DMS153 treated with DMSO at 0.1 percent for 48 hours (cell line): Measurements from ENCODE around the gene SGSM1.

Experiments used
- DNase-seq: peaks from one replicate; lab custom pipeline; 2025; ENCODE audit not compliant: unreplicated experiment; lab: John Stamatoyannopoulos, UW

The SGSM1 gene

DNA sequence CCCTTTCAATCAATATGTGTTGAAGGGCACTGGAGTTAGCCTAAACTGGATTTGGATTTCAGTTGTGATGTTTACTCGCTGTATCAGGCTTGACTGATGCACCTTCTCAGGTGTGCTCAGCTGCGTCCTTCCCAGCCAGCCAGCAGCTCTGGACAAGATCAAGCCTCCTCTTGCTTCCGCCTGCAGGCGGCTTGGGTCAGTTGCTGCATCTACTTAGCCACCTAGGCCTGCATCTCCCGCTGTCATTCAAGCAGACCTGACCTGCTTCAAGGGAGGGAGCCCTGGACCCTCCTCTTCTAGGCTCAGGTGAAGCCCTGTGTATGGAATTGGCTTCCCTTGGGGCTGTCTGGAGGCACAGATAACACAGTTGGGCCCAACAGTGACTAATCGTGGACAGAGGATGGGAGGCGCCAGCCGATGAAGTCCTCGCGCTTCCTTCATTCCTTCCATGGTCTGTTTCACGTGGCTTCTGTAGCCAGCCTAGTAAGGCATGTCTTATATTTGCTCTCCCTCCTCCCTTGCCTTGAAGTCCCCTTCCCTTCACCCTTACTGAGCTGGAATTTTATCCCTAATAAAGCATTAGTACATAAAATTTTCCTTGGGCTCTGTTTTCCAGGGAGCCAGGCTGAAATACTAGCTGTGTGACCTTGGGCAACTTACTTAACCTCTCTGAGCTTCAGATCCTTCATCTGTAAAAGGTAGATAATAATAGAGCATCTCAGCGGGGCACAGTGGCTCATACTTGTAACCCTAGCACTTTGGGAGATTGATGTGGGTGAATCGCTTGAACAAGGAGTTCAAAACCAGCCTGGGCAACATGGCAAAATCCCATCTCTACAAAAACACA, 142.6 kb downstream of the SGSM1 start:
- DNase-seq = no peak

DNA sequence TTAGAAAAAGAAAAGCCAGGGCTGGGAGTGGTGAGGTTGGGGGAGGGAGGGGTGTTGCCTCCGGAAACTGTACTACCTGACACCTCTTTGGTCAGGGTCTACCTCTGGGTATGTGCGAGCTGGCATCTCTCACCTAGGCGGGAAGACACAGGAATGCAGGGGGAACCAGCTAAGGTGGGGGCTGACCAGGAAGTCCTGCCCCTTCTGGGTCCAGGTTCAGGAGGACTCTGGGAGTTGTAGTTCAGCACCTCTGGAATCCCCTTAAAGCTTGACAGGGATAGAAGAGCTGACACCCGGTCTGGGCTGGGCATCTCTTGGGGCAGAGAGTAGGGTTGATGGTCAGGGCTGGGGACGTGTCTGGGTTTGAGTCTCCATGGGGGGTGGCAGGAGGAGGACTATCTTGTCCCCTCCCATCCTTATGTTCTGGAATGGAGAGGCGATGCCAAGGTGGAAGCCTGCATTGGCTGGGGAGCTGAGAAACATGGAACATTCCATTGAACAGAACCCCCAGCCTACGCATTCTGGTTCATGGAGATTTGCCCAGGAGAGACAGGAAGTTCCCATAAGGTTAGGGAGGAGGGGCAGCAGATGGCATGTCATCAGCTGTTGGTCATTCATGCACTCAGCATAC, 144.4 kb downstream of the SGSM1 start:
- DNase-seq = peak; percentile 18

DNA sequence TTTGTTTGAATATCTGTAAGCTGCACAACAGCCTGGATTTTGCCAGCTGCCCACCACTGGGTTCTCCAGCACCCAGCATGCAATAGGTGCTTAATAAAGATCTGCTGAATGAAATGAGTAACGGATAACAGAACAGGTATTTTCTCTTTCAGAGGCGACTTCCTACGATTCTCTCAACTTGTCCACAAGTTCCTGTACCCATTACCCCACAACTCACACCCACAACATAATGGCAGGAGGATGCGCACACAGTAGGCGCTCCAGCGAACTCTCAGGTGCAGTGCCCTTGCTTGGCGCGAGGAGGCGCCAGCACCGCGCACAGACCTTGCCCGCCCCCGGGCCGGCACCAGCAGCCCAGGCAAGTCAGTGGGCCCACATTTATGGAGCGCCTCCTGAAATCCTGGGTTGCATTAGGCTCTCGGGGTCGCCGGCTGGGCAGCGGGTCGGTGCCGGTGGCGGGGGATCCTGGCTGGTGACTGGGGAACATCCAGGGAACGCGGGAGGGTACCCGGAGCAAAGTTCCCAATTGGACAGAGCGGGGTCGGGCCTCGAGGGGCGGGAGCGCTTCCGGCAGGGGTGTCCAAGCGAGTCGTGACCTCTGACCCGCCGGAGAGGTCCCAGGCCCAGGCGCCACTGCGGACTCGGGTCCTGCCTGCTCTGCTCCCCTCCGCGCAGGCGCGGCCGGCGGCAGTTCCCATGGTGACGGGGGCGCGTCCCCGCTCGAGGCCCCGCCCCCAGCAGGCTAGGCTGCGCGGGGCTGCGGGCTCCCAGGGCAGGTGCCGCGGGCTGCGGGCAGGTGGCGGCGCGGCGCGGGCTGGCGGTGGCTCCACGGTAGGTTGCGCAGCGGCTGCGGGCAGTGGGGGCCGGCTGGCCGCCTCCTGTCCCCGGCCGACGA, 146.2 kb downstream of the SGSM1 start, which contains the start of gene KIAA1671:
Gene KIAA1671 (plus strand): TSS at position 775 of the 895 bp plus-strand sequence. CDS start 75,284 bp downstream, outside the sequence.
- peak; percentile 61 for DNase-seq

DNA sequence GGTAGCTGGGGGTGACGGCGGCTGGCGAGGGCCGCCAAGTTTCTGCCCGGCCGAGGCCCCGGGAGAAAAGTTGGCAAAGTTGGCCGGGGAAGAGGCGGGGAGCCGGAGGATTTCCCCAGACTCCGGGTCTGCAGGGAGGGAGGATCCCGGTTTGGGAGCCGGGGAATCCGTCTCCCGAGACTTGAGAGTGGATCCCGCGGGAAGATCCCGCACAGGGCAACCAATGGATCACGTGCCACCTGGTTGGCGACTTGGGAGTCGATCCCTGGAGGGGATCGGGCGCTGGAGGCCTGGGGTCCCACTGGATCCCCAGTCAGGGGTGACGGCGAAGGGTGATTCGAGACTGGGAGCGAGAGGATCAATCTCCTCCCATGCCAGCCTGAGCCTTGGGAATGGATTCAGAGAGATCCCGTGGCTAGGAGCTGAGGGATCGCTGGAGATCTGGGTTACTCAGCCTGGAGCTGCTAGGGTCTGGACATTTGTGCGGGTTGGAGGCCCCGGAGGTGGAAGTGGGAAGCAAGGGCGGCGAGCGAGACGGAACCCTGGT, 146.9 kb downstream of the SGSM1 start:
- no peak for DNase-seq

DNA sequence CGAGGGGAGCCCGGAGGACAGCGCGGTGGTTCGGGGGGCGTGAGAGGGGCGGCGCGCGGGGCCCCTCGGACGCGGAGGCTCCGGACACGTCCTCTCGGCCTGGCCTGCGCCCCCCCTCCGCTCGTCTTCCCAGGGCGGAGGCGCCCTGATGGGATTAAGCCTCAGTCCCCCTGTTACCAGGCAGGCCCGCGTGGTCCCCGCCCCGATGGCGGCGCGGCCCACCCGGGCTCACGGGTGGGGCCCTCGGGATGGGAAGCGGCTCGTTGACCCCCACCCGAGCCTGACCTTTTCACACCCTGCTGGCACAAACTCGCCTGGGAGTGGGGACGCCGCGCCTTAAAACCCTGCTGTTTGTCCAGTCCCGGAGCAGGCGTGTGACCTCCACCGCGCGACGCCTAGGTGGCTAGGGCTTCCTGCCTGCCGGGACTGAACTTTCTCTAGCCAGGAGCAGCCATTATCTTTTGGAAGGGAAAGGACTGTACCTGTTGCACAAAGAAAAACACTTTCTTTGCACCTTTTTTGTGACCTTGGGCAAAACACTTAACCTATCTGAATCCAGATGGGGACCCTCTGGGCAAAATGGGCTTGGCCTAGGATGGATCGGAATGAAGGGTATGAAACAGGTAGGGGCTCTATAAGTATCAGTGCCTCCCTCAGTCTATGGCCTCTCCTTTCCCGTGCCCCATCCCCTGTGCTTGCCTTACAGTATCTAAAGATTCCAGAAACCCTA, 147.5 kb downstream of the SGSM1 start:
- no peak for DNase-seq

DNA sequence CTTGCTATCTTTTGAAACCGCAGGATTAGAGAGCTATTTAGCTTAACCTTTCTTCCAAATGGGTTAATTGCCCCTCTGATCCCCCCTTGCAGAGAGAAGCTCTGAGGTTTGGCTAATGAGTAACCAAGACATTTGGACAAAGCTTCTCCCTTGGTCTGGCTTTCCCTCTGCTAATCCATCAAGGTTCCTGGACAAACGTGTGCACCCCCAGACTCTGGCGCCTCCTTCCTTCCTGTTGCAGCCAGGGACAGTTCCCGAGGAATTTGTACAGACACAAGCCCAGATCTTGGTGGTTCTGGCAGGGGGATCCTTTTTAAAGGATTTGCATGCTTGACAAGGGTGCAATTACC, 148.1 kb downstream of the SGSM1 start:
- no peak for DNase-seq

DNA sequence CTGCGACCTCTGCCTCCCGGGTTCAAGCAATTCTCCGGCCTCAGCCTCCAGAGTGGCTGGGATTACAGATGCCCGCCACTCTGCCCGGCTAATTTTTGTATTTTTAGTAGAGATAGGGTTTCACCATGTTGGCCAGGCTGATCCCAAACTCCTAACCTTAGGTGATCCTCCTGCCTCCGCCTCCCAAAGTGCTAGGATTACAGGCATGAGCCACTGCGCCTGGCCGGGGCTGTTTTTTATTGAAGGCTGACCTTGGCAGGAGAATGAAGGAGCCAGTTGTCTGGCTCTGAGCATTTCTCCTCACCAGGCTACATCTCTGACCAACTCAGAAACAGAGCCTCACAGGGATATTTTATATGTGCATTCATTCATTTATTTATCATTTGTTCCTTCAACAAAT, 148.8 kb downstream of the SGSM1 start:
- no peak for DNase-seq

DNA sequence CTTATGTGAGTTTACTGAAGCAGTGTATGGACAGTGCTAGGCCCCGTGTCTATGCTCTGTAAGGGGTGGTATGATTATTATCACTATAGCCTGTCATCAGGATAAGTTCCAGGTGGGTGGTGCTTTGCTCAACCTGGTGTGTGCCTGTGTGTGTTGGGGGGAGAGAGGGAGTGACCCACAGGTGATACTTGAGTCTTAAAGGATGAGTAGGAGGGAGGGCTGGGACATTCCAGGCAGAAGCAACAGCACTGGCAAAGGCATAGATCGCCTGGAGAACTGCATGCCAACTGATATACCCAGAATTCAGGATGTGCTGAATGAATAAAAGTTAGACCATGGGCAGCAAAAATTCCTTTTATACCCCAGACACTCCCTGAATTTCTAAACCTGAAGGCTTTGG, 151.0 kb downstream of the SGSM1 start:
- DNase-seq = no peak

DNA sequence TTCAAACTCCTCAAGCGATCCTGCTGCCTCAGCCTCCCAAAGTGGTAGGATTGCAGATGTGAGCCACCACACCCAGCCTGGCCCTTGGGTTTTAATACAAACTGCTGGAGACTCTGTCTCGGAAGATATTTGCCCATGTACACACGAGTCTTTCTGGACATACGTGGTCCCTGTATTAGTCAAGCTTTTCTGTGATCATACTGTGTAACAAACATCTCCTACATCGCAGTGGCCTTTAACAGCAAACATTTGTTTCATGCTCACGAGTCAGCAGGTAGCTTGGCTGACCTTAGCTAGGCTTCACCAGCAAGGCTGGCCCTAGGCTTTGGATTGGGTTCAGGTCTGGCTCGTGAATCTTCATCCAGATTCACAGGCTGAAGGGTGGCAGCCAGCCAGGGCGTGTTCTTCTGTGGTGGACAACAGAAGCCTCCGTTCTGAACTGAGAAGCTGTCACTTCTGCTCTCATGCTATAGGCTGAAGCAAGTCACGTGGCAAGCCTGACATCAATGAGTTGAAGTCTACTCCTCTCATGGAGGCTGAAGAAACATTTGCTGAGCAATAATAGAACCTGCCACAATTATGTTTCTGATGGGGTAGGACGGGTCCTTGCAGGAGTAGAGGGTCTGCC, 155.3 kb downstream of the SGSM1 start:
- DNase-seq = no peak

DNA sequence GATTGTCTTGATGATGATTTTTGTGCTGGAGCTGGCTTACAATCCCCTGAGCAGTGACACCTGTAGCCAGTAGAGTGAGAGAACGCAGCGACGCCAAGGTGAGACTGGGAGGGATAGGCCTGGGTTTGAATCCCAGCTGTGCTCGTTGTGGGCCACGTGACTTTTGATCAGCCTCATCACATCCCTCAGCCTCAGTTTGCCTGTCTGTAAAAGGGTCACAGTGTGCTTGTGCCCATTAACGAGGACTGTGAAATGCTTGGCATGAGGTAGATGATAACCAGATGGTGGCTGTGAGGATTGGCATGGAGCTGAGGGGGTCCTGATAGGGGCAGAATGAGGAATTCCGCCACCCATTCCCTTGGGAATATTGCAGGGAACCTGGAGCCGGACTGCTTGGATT, 156.1 kb downstream of the SGSM1 start:
- DNase-seq = no peak

DNA sequence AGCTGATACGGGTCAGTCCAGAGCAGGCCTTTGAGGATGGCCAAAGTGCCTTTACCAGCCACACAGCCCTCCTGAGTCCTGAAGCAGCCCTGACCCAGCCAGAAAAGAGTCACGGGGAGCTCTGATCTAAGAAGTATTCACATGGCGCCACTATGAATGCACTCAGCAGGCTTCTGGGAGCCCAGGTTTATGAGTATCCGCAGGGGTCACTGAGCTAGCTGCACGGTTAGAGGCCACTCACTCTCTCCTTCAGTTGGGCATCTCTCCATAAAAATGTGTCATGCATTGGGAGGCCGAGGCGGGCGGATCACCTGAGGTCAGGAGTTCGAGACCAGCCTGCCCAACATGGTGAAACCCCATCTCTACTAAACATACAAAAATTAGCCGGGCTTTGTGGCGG, 156.8 kb downstream of the SGSM1 start:
- no peak for DNase-seq

DNA sequence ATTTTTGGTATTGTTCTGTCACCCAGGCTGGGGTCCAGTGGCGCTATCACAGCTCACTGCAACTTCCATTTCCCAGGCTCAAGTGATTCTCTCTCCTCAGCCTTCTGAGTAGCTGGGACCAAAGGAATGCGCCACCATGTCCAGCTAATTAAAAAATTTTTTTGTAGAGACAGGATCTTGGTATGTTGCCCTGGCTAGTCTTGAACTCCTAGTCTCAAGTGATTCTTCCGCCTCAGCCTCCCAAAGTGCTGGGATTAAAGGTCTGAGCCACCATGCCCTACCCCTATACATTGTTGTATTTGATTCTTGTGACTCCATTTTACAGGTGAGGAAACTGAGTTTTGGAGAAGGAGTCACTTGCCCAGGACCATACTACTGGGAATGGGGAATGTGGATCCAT, 158.4 kb downstream of the SGSM1 start:
- DNase-seq = no peak

DNA sequence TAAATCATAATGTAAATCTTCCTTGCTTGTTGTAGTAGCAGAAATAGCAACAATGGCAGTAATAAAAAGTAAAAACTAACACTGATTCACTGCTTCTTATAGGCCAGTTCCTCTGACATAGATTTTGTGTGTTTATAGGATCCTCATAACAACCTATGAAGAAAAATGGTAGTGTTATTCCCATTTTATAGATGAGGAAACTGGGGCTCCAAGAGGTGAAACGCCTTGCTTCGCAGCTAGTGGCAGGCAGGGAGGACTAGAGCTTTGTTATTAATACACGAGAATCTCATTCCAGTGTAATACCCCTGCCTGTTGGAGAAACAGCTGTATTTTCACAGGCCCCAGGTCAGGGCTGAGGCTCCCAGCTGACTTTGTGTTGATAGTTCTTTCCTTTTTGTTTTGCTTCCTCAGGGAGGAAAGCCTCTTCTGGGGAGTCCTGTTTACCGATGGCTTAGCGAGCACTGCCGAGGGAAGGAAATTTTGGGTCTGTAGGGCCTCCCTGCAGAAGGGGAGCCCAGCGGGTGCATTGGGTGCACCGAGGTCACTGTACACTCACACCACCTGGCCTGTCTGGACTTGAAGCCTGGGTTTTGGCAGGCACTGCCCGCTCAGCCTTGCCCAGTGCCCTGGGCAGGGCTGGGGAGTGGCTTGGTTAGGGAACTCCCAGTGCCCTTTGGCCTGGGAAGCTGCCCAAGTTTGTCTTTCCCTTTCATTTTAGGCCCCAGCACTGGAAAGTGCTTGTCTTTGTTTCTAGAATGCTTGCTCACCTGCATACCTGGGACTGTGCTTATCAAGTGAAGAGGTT, 160.0 kb downstream of the SGSM1 start:
- DNase-seq = no peak

DNA sequence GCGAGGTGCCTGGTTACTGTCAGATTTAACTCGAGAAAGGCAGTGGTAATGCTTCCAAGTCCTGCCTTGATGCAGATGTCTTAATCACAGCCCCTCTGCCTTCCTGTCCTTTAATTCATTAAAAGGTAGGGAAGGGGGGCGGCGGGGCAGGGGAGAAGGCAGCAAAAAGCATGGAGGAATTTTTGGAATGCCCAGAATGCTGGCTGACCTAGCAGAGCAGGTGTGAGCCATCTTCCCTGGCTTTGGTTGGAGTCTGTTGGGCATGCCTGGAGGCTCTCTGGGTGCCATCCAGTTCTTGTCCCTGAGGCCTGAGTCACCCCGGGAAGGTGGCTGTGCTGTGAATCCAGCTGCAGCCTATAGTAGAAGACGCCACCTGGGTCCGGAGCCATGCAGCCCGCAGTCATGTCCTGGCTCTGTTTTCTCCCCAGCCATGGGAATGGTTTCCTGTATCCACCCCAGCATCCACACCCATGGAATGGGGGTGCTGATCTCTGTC, 162.1 kb downstream of the SGSM1 start:
- DNase-seq = no peak

DNA sequence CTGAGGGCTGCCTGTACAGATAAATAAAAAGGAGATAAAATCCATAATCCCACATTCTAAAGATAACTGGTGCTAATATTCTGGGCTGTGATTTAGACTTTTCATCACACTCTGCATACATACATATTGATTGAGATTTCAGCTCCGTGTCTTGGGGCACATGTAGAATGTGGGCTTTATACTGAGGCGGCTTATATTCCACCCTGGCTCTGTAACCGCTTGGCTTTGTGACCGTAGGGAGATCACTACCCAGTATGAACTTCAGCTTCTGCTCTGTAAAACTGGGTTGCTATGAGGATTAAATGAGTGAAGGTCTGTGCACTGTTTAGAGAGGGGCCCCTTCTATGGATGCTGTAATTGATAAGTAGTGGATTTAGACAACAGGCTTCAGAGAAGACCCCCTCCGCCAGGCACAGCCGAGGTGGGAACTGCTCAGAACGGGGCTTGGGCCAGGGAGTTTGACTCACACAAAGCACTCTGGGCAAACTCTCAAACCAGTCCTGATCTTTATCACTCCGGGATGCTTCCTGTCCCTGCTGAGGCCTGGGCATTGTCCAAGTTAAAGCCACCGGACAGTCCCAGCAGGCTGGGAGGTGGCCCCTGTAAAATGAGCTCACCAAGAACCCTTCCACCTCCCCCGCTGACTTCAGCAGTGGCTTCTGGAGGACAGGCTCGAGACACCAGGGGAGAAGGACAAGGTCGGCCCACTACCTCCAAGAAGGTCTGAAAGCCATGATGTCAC, 163.7 kb downstream of the SGSM1 start:
- no peak for DNase-seq

DNA sequence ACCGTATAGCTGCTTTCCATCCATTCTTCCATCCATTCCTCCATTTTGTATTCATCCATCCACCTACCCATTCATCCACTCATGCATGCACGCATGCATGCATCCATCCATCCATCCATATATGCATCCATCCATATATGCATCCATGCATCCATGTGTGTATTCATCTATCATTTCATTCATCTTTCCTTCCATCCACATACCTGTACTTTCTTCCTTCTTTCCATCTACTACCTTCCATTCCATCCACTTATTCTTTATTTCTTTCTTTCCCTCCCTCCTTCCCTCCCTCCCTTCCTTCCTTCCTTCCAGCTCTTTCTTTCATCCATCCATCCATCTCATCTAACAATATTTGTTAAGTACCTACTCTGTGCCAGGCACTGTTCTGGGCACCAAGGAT, 166.4 kb downstream of the SGSM1 start:
- DNase-seq = no peak

DNA sequence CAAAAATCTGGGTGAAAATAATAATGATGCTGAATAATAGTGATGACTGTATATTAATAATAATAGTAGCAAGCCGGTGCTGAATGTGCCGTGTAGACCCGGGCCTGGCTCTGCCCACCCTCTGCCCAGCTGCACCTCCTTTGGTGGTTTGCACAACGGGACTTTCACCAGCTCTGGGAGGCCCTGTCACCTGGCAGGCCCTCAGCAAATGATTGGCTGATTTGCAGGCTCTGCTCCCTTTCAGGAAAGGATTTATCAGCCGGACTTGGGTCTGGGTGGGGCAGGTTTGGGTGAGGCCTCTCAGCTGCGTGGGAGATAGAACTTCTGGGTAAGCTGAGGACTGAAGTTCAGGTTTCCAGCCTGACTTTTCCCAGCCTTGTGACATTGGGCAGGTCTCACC, 167.9 kb downstream of the SGSM1 start:
- no peak for DNase-seq

DNA sequence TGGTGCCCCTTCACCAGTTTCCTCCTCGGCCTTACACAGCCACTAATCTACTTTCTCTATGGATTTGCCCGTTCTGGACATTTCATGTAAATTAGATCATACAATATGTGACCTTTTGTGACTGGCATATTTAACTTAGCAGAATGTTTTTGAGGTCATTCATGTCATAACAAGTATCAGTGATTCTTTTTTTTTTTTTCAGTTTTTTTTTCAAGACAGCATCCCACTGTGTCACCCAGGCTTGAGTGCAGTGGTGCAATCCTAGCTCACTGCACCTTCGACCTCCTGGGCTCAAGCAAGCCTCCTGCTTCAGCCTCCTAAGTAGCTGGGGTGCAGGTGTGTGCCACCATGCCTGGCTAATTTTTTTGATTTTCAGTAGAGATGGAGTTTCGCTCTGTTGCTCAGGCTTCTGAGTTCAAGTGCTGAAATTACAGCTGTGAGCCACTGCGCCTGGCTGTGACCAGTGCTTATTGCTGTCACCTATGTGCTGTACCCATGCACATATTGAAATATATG, 169.2 kb downstream of the SGSM1 start:
- no peak for DNase-seq
